SW480 (cell line): ENCODE results near the gene WWC2.
"Not testable (repeated sequence)": the region's sequence is repeated elsewhere in the genome, so short reads cannot be mapped to it uniquely, and the experiment has no call there.

Experiments
- DNase-seq: peaks from one replicate; pipeline ENCODE4 v3.0.0-alpha.2; 2016; ENCODE audit warnings: low spot score

Gene WWC2

DNA sequence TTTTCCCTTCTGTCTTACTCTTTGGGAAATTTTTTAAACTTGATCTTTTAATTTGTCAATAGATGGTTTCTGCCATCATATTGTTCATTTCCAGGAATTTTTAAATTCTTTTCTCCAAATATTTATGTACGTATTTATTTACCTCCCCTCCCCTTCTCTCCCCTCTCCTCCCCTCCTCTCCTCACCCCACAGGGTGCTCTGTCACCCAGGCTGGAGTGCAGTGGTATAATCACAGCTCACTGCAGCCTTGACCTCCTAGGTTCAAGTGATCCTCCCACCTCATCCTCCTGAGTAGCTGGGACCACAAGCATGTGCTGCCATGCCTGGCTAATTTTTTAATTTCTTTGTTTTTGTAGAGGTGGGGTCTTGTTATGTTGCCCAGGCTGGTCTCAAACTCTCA lies 73.8 kb downstream of the WWC2 start:
- DNase-seq: no peak

DNA sequence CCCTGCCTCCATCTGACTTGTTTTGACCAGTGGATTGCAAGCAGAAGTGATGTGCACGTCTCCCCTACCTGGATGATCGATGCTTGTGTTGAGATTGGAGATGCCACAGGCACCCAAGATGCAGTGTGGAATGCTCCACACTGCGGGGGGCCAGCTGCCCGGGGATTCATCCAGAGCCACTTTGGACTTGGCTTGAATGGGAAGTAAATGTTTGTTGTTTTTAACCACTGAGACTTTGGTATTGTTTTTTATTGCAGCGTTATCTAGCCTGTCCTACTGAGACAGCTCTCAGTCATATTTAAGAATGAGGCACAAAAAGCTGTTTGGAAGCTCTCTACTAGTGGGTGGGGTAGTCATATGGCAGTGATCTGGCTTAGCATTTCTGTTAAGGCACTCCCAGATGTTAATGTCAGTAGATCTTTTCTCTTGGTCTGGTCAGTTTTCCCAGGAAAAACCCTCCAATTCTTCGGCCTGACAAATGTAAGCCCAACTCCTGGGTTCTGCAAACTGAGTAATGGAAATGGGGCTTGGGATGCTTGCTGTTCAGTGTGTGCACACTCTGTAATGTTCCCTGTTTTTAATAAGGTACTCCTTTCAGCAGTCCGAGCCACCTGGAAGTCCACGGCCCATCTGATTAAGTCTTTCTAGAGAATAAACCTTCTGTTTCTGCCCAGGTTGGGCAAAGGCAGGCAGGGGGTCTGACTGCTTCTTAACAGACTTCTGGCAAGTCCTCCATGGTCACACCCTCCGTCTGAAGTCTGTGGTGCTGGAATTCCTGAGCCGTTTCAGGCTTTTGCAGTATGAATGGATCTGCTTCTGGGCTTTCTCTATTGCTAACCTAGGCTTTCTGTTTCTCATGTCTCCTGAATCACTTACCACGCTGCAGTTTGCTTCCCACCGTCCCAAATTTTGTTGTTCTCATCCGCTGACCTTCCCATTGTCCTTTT lies 74.8 kb downstream of the WWC2 start:
- no peak for DNase-seq

DNA sequence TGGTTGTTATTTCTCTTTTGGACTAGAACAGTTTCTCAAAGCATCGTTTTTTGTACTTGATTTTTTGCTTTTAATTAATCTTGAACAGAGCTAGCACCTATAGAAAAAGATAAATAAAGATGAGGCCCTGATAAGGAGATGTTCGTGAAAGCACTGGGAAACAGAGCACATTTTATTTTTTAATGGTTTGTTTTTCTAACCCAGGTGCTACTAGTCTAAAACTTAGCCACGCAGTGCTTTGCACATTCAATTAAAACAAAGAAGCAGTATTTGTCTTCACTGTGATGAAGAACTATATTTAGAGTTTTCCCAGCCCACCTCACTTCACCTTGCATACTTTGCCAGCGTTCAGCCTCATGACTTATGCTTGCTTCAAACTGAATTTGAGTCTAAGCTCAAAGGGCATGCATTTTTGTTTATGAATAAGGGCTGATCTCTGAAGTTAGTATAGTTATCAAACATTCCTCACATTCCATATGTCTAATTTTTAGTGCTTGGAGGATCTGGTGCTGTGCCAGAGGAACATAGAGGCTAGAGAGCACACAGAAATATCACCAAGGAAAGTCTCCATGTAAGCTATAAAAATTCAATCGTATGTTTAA lies 76.7 kb downstream of the WWC2 start:
- DNase-seq: no peak

DNA sequence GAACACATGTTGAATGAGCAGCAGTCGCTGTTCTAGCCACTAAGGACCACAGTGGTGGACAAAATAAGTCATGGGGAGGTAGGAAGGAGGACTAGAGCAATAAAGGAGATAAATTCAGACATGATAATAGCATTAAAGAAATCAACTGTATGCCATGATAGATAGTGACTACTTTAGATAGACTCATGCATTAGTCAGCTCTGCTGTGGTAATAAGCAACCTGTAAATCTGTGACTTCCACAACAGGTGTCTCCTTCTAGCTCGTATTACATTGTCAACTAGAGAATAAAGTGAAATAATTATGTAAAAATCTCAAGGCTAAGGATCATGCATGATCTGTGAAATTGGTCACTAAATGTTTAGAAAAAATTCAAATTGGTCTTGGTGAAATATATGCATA lies 77.9 kb downstream of the WWC2 start:
- DNase-seq: no peak

DNA sequence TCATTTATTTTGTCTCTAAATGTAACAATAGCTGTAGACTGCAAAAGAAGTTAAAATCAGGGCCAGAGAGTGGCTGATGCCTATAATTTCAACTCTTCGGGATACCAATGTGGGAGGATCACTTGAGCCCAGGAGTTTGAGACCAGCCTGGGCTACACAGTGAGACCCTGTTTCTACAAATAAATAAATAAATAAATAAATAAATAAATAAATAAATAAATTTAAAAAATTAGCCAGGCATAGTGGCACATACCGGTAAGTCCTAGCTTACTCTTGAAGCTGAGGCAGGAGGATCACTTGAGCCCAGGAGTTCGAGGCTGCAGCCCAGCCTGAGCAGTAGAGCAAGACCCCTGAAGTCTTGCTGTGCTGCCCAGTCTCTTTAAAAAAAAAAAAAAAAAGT lies 79.1 kb downstream of the WWC2 start:
- DNase-seq: no peak

DNA sequence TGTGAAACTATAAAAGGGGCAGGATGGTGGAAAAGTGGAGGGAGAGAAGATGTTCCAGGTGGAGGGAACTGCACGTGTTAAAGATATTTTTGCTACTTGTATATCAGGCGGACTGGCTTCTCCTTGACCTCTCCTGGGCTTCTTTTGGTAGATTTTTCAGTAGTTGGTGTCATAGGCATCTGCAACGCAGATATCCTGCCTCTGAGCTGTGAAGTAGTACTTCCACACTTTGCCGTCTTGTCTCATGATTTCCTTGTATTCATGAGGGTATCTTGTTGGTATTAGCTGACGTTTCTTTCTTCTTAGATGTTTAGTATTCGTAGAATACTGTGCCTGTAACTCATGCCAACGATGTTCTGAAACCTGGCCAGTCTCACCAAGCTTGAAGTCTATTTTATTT lies 81.0 kb downstream of the WWC2 start:
- no peak for DNase-seq

DNA sequence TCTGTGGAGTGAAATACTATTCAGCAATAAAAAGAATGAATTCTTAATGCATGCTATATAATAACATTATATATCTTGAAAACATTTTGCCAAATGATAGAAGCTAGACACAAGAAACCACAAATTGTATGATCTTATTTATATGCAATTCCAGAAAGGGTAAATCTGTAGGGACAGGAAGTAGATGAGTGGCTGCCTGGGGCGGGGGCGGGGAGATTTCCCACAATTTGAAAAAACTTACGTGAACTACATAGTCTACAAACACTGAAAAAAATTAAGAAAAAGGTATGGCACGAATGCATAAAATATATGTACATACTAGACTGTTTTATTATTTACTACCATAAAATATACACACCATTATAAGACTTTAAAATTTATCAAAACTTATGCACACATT lies 81.6 kb downstream of the WWC2 start:
- DNase-seq: no peak

DNA sequence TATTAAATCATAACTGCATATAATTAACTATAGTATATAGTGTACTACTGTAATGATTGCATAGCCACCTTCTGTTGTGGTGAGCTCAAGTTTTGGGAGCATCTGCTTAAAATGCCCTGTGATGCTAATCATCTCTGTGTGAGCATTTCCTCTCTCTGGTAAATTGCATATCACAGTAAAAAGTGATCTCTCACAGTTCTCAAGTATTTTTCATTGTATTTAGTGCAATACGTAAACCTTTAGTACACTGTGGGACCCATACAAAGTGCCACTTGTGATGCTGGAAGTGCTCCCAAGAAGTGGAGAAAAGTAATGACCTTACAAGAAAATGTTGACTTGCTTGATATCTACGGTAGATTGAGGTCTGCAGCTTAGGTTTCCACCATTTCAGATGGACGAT lies 82.0 kb downstream of the WWC2 start:
- DNase-seq: no peak

DNA sequence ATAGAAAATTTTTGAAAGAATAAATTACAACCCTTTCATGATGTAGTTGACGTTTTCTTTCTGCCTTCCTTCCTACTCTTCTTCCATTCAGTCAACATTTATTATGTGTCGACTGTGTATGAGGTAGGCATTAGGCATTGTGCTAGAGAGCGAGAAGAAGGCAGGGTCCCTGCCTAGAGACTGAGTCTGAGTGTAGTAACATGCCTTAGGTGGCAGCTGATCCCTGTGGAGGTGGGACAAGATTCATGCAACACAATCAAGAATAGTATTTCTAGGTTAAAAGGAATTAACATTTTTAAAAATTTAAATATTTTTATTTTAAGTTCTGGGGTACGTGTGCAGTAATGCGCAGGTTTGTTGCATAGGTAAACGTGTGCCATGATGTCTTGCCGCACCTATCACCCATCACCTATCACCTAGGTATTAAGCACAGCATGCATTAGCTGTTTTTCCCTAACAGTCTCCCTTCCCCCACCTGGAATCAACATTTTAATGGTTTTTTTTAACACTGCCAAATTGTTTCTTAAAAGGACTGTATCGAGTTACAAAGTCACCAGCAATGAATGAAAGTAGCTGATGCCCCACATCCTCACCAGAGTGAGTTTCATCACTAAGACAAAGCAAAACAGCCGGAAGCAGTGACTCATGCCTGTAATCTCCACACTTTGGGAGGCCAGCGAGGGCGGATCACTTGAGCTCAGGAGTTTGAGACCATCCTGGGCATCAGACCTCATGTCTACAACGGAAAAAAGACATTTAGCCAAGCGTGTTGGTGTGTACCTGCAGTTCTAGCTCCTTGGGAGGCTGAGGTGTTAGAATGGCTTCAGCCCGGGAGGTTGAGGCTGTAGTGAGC lies 84.0 kb downstream of the WWC2 start:
- peak; percentile 78 for DNase-seq

DNA sequence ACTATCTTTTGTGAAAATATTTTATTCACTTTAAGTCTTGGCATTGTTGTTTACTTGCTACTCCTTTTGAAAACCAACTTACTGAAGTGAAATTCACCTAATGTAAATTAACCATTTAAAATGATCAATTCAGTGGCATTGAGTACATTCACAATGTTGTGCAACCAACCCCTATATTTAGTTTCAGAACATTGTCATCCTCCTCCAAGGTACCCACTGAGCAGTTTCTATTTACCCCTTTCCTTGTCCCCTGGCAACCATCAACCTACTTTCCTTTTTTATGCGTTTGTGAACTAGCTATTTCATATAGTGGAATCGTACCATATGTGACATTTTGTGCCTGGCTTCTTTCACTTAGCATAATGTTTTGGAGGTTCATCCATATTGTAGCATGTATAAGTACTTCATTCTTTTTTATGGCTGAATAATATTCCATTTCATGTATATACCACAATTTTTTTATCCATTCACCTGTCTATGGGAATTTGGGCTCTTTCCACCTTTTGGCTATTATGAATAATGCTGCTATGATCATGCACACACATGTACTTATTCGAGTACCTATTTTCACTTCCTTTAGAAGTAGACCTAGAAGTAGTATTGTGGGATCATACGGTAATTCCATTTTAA lies 85.0 kb downstream of the WWC2 start:
- DNase-seq: no peak

DNA sequence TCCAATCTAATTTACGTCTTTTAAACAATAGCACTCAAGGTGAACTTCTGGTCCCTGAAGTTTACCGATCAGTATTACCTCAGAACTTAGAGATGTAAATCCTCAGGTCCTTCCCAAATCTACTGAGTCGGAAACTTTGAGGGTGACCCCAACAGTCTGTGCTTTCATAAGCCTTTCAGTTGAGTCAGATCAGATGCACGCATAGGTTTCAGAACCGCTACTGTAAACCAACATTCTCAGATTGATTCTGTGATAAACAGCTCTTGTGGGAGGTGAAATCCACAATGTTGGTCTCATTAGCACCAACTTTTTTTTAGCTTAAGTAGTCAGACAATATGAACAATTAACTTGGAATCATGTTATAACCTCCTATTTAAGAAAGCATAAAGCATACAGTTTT lies 86.0 kb downstream of the WWC2 start:
- DNase-seq: no peak

DNA sequence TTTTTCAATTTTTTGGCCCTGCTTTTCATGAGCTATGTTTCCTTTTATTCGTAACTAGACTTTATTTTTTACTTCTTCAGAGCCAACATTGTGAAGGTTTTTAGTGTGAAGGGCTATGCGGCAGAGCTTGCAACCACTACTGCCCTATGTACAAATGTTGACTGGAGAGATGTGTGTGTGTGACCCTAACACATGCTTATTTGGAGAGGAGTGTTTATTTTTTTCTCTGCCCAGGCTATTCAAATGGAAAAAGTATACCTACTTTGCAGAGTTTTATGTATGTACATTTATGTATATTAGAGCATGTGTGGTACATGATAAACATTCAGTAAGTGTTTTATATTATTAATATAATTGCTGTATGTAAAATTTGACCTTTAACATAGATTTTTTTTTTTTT lies 86.5 kb downstream of the WWC2 start:
- no peak for DNase-seq

DNA sequence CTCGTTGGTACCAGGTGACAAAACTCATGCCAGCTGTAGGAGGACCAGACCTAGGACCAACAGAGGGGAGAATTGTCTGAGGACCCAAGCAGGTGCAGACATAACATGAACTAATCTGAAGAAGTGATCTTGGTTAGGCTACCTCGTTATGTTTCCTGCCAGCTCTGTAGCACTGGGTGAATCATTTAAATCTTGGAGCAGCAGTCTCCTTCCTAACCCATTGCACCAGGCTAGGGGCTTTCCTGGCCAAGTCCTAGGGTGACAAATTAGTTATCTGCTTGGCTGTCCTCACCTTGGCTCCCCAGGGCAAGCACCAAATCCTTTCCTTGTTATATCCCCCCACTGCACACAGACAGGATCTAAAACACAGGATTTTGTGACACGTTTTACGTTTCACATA lies 87.8 kb downstream of the WWC2 start:
- no peak for DNase-seq

DNA sequence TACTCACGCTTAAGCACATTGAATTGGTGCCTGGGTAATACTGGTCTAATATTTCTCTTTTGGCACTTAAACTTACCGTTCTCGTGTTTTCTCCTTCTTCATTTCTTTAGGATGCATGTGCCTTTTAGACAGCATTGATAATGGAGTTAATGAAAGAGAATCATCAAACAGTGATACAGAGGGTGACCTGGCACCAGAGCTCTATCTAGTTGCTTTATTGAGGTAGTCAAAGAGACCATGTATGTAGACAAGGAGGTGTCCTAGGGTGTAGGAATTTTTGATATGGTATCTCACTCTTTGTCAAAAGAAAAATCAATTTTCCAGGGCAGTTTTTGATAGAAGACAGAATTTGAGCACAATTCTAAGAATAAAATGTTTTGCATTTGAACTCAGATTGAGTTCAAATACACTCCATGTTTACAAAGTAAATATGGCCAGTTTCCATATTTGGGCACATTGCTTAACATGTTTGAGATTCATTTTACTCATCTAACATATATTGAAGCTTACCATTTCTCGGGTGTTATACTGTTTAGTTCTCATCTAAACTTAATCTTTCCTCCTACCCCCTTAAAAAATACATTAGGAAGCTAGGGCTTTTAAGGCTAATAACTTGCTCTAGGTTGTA lies 92.0 kb downstream of the WWC2 start:
- DNase-seq: no peak

DNA sequence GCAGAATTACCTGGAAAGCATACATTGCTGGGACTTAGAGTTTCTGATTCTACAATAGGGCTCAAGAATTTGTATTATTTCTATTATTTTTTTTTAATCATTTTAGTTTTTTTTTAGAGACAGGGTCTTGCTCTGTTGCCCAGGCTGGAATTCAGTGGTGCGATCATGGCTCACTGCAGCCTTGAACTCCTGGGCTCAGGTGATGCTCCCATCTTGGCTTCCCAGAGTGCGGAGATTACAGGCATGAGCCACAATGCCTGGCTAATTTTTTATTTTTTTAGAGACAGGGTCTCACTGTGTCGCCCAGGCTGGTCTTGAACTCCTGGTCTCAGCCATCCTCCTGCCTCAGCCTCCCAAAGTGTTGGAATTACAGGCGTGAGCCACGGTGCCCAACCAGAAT lies 92.6 kb downstream of the WWC2 start:
- no peak for DNase-seq

DNA sequence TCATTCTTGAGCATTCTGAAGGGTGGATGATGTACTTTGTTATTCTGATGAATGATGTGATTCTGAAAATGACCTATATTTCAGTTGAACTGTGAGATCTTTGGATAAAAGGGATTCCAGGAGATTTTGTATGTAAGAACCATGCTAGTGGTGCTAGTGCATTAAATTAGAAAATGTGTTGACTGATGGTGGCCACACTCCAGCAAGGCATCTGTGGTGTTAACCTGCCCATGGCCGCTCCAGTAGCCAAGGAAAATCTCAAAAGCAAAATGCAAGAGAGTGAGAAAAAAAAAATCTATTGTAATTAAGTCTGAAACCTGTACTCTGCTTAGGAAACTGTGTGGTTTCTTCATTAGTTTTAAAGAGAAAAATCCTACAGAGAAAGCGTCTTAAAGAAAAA lies 93.5 kb downstream of the WWC2 start:
- DNase-seq: no peak

DNA sequence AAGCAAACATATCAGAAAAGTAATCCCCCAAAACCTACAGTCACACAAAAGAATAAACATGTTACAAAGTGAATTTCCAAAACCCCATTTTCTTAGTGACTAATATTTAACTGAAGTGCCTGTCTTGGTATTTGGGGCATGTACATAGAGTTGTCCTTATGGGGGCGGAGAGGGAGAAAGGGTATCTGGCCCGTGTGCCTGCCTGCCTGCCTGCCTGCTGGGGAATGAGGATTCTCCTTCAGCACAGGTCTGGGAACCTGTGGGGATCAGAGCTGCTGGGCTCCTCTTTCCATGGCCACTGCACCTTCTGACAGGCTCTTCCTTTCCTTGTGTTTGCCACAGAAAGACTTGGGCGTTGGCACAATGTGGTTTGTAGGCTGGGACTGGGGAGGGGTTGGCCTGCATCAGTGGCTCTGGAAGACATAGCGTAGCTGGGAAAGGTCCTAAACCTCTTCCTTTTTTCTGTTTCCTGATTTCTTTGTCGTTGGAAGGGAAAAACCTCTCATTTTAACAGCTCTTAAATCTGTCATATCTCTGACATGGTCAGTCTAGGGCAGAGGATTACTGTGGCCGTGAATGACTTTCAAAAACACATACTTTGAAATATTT lies 94.8 kb downstream of the WWC2 start:
- not testable (repeated sequence) for DNase-seq

DNA sequence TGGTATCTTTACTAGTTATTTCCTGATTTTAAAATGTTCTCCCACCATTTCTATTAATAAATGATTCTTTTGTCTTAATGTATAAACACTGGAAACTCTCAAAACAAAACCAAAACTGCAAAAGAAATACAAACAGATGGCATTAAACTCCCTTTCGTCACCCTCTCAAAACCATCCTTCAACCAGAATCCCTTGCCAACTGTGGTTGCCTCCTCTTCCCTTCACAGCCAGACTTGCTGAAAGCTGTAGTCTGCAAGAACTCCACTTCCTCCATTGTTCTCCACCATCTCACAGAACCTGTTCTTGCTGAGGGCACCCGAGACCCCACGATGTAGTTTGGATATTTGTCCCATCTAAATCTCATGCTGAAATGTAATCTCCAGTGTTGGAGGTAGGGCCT lies 96.5 kb downstream of the WWC2 start:
- no peak for DNase-seq

DNA sequence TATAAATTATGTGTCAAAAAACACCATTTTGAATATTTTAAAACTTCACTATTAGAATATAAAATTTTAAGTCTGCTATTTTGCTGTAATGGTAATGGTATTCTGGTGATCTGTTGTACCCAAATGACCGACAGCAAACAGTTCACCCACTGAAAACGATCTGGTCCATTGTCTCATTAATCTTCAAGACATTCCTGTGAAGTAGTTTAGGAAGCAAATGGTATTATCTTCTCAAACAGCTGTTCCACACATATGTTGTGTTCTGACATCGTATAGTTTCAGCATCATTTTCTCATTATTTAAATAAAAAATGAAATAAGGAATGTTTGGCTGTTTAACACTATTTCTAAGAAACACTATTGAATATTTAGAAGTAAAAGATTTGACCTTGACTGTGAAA lies 98.1 kb downstream of the WWC2 start:
- no peak for DNase-seq

DNA sequence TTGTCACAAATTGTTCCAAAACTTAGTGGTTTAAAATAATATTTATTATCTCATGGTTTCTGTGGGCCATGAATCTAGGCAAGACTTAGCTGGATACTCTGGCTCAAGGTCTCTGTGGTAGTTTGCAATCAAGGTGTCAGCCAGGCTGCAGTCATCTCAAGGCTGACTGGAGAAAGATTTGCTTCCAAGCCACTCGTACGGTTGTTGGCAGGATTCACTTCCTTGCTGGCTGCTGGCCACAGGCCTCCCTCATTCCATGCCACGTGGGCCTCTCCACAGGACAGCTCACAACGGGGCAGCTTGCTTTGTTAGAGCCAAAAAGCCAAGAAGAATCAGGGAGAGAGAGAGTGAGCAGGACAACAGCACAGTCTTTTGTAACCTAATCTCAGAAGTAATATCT lies 101.4 kb downstream of the WWC2 start:
- no peak for DNase-seq

DNA sequence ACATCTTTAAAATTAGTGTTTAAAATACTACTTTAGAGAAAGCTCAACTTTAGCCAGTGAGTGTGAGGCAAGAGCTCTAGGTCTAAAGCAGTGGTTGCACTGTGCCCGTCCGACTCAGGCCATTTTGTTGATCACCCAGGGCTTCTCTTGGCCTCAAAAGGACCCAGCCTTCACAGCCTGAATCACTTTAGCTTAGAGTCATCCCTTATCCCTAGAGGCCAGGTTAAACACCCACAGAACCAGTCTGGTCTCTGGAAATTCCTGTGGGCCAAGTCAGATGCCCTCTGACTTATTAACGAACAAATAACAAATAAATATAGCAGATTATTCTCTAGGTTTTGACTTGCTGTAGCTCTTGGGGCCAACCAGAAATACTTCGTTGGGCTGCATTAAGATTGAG lies 102.3 kb downstream of the WWC2 start:
- no peak for DNase-seq
